Measurements from ENCODE around the gene ZFP69B.

DNA sequence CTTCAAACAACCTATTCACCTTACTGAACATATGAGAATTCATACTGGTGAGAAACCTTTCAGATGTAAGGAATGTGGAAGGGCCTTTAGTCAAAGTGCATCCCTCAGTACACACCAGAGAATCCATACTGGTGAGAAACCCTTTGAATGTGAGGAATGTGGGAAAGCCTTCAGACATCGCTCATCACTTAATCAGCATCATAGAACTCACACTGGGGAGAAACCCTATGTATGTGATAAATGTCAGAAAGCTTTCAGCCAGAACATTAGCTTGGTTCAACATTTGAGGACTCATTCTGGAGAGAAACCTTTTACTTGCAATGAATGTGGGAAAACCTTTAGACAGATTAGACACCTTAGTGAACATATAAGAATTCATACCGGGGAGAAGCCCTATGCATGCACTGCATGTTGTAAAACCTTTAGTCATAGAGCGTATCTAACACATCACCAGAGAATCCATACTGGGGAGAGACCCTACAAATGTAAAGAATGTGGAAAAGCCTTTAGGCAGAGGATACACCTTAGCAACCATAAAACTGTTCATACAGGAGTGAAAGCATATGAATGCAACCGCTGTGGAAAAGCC lies 45.1 kb downstream of the ZFP69B start:
- TF ChIP-seq PHF8 (conservative IDR thresholded peaks at IDR 0.05; ENCODE audit: low read depth, low read length) = no peak
- TF ChIP-seq JUN (IDR thresholded peaks at IDR 0.05; ENCODE audit: low read depth, low read length) = no peak
- TF ChIP-seq, protein P1, sequence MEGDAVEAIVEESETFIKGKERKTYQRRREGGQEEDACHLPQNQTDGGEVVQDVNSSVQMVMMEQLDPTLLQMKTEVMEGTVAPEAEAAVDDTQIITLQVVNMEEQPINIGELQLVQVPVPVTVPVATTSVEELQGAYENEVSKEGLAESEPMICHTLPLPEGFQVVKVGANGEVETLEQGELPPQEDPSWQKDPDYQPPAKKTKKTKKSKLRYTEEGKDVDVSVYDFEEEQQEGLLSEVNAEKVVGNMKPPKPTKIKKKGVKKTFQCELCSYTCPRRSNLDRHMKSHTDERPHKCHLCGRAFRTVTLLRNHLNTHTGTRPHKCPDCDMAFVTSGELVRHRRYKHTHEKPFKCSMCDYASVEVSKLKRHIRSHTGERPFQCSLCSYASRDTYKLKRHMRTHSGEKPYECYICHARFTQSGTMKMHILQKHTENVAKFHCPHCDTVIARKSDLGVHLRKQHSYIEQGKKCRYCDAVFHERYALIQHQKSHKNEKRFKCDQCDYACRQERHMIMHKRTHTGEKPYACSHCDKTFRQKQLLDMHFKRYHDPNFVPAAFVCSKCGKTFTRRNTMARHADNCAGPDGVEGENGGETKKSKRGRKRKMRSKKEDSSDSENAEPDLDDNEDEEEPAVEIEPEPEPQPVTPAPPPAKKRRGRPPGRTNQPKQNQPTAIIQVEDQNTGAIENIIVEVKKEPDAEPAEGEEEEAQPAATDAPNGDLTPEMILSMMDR (IDR thresholded peaks at IDR 0.05; ENCODE audit: control extremely low read depth in 1 of 3, insufficient read depth in 1 of 3, low read depth in 1 of 3, low read length in 3 of 3) = no peak
- TF ChIP-seq, protein P2, sequence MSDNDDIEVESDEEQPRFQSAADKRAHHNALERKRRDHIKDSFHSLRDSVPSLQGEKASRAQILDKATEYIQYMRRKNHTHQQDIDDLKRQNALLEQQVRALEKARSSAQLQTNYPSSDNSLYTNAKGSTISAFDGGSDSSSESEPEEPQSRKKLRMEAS (IDR thresholded peaks at IDR 0.05) = no peak
- TF ChIP-seq TAF1 (IDR thresholded peaks at IDR 0.05; ENCODE audit: low read depth, low read length) = no peak
- no peak for TF ChIP-seq POLR2A (IDR thresholded peaks at IDR 0.05; ENCODE audit: control extremely low read depth in 1 of 2, low read depth in 2 of 2, low read length in 2 of 2)
- TF ChIP-seq EP300 (IDR thresholded peaks at IDR 0.05; ENCODE audit: borderline replicate concordance in 1 of 2, low read depth in 2 of 2, low read length in 2 of 2) = no peak
- TF ChIP-seq CREB1 (IDR thresholded peaks at IDR 0.05) = no peak
